ENCODE results near the gene CALR.

DNA sequence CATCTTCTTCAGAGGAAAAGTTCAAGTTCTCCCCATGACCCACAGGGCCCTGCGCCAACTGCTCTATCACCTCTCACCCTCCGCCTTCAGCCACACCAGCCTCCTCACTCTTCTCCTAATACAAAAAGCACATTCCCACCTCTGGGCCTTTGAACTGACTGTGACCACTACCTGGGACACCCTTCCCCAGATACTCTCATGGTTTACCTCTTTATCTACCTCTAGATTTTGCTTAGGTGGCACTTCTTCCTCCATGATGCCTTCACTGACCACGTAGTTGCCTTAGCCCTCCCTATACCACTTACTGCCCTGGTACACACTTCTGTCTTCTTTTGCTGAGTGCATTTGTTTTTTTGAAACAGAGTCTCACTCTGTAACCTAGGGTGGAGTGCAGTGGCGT lies 15.4 kb upstream of the CALR start:
- TF ChIP-seq POLR2A (IDR thresholded peaks at IDR 0.05) (no peak), CTCF (IDR thresholded peaks at IDR 0.05) (no peak)

All from lower leg skin (tissue), 3 donors.